Epithelial cell of umbilical artery (primary cell): ENCODE data around the gene TFG. TPM values are rescaled to one million over a fixed set of nuclear protein-coding genes. Genes with fewer than 3 reads are reported as not detected.

Experiments
- total RNA-seq: library from RNA; depleted of rRNA; stranded (reverse); fragments of >200 nt; gene quantifications from 2 replicates; pipeline ENCODE4 v1.2.3, GENCODE V29; 2014

Gene TFG
- total RNA-seq: 71.6 and 73.7 TPM in 2 replicates

DNA sequence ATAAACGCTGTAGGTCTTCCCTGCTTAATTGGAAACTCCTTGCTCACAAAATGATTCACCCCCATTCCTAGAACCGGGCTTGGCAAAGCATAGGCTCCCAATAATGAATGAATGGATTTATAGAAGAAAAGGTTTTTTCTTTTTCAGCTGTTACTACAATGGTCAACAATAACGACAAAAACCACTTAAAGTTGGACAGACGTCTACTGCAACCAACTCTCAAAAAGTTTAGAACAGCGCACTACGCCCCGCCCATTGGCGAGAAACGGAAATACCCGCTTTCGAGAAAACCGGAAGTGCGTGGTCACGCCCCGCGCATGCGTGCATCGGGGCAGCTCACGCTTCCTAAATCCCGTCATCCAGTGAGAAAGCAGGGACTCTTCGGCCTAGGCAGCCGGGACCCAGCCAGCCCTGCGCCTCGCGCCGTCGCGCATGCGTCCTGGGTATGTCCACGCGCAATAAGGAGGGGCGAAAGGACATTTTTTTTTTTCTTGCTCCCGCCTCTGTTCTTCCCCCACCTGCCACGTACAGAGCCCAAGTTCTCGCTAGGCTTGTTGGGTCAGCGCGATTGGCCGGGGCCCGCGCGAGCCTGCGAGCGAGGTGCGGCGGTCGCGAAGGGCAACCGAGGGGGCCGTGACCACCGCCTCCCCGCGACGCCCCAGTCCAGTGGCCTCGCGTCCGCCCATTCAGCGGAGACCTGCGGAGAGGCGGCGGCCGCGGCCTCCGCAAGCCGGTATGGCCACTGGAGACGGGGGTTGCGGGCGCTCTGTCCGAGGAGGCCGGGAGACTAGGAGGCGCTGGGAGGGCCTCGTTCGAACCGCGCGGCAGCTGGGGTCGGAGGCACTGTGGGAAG lies at the start of gene TFG:
TFG (plus strand) TSS at position 506 of the 853 bp plus-strand sequence. CDS start 4,192 bp downstream, outside the sequence.

Other genes with a start within 250 kb of the TFG start
- gene TMEM45A, start 216.9 kb upstream of the TFG start, total RNA-seq: 2.3 and 3.6 TPM in 2 replicates
- gene ADGRG7, start 99.9 kb upstream of the TFG start, total RNA-seq: 0.30 TPM in 1 of 2 replicates, not detected in the other